HepG2 (cell line): ENCODE measurements around the gene IGFL2. TPM values are rescaled to one million over a fixed set of nuclear protein-coding genes. Genes with fewer than 3 reads are reported as not detected.

Source experiments
- ATAC-seq: fragments of 200-7000 bp; cut with Tn5 transposase; 3 replicates; pipeline ENCODE4 v1.9.1; 2020; ENCODE audit warnings: mild to moderate bottlenecking, moderate library complexity
- BruUV-seq: library from RNA; stranded (reverse); fragments of 400-500 nt; replicated peaks from 2 replicates; lab custom pipeline; 2021; lab: Mats Ljungman, UMichigan
- CTCF ChIA-PET: fragments of 300-600 bp; formaldehyde crosslinking; extraction: SDS; loops from one replicate; lab custom pipeline; 2021; ENCODE audit warnings: low total read pairs, inconsistent platforms, low intra/inter-chr PET ratio; lab: Yijun Ruan, JAX
- POLR2A ChIA-PET: fragments of 350-600 bp; sonication (Branson Sonifier 250); formaldehyde crosslinking; loops from one replicate; lab custom pipeline; 2020; ENCODE audit warnings: antibody characterized with exemption, inconsistent platforms; lab: Yijun Ruan, JAX
- DNase-seq: peaks from one replicate; pipeline ENCODE4 v3.0.0-alpha.2; 2015; ENCODE audit warnings: low spot score
- FAIRE-seq: peaks from 3 replicates; lab custom pipeline; 2011; peaks lifted over from hg19 to GRCh38; lab: Jason Lieb, UNC
- H2AFZ ChIP-seq: one replicate; pipeline ENCODE4 v1.6.1; 2011; ENCODE audit warnings: low read length, inconsistent platforms
- H3K27ac ChIP-seq: fragments of 300-600 bp; 3 replicates; pipeline ENCODE4 v1.8.0; 2011; ENCODE audit warnings: mixed run types, mild to moderate bottlenecking, mixed read lengths, low read length, inconsistent platforms; ENCODE audit not compliant: insufficient read depth; ENCODE audit errors: extremely low read length
- H3K27me3 ChIP-seq, 2 experiments: fragments of 200-600 bp in 1 of 2; 2 replicates in 1 of 2; 3 replicates in 1 of 2; pipeline versions ENCODE4 v1.6.0 to v1.8.0; 2011; ENCODE audit warnings: low read length in 2 of 2, mild to moderate bottlenecking in 2 of 2, moderate library complexity in 2 of 2, inconsistent platforms in 1 of 2; ENCODE audit not compliant: insufficient read depth in 2 of 2, control insufficient read depth in 1 of 2
- H3K36me3 ChIP-seq, 2 experiments: fragments of 200-600 bp in 1 of 2; replicated peaks in 1 of 2; 2 replicates in 1 of 2; 3 replicates in 1 of 2; pipeline versions ENCODE4 v1.5.1 to v1.8.0; 2011; ENCODE audit warnings: low read length in 2 of 2, inconsistent platforms in 1 of 2; ENCODE audit not compliant: insufficient read depth in 2 of 2, control insufficient read depth in 1 of 2
- H3K4me1 ChIP-seq: 2 replicates; pipeline ENCODE4 v1.5.1; 2012; ENCODE audit warnings: low read length, inconsistent platforms; ENCODE audit not compliant: insufficient read depth
- H3K4me2 ChIP-seq: 2 replicates; pipeline ENCODE4 v1.6.0; 2011; ENCODE audit warnings: low read depth, low read length, inconsistent platforms
- H3K4me3 ChIP-seq, 3 experiments: fragments of 200-600 bp in 1 of 3; sonication (generic), shearing (Covaris generic) in 1 of 3; replicated peaks in 1 of 3; 2 replicates each; pipeline ENCODE4 v1.5.1; 2011 to 2016; ENCODE audit warnings: low read length in 3 of 3, inconsistent platforms in 2 of 3, low read depth in 2 of 3, mild to moderate bottlenecking in 2 of 3, control low read depth in 1 of 3, mixed read lengths in 1 of 3; ENCODE audit not compliant: insufficient read depth in 1 of 3
- H3K79me2 ChIP-seq: one replicate; pipeline ENCODE4 v1.6.1; 2011; ENCODE audit warnings: low read length, inconsistent platforms; ENCODE audit not compliant: insufficient read depth
- H3K9ac ChIP-seq: 2 replicates; pipeline ENCODE4 v1.6.0; 2011; ENCODE audit warnings: mild to moderate bottlenecking, low read depth, low read length, inconsistent platforms; ENCODE audit not compliant: insufficient read depth
- H3K9me3 ChIP-seq: 2 replicates; pipeline ENCODE4 v1.5.1; 2012; ENCODE audit warnings: mild to moderate bottlenecking, low read length
- H4K20me1 ChIP-seq: 2 replicates; pipeline ENCODE4 v1.6.0; 2011; ENCODE audit warnings: inconsistent platforms, mild to moderate bottlenecking, low read length, moderate library complexity; ENCODE audit not compliant: insufficient read depth
- ATF3 ChIP-seq: sonication (generic); formaldehyde crosslinking; IDR thresholded peaks from 2 replicates; pipeline ENCODE4 v1.4.0; 2020; ENCODE audit warnings: missing genetic modification reagents
- EP300 ChIP-seq, 3 experiments: sonication (generic) in 1 of 3; formaldehyde crosslinking in 1 of 3; IDR thresholded peaks; 2 replicates each; pipeline versions ENCODE4 v1.5.1 to v1.6.1; 2011 to 2020; ENCODE audit warnings: low read depth in 2 of 3, low read length in 2 of 3, borderline replicate concordance in 1 of 3, improper control_type of control experiment in 1 of 3, mild to moderate bottlenecking in 1 of 3, missing genetic modification reagents in 1 of 3, moderate library complexity in 1 of 3
- FOXP1 ChIP-seq, 2 experiments: fragments of 450-650 bp in 1 of 2; IDR thresholded peaks; 2 replicates each; pipeline ENCODE4 v1.6.1; 2017 to 2018; ENCODE audit warnings: antibody characterized with exemption in 1 of 2
- HIVEP1 ChIP-seq: sonication (generic); formaldehyde crosslinking; IDR thresholded peaks from 2 replicates; pipeline ENCODE4 v1.4.0; 2020; ENCODE audit warnings: mild to moderate bottlenecking, missing genetic modification reagents
- HMG20A ChIP-seq: IDR thresholded peaks from 2 replicates; pipeline ENCODE4 v1.6.1; 2016; ENCODE audit warnings: borderline replicate concordance
- IKZF5 ChIP-seq: IDR thresholded peaks from 2 replicates; pipeline ENCODE4 v1.6.1; 2018; ENCODE audit warnings: missing genetic modification reagents, mild to moderate bottlenecking, missing compliant biosample characterization
- MLX ChIP-seq: IDR thresholded peaks from 2 replicates; pipeline ENCODE4 v1.6.1; 2016
- MZF1 ChIP-seq: sonication (generic); formaldehyde crosslinking; IDR thresholded peaks from 2 replicates; pipeline ENCODE4 v1.8.1; 2023; ENCODE audit warnings: mild to moderate bottlenecking, missing genetic modification reagents, borderline replicate concordance
- NFKBIZ ChIP-seq: IDR thresholded peaks from 2 replicates; pipeline ENCODE4 v1.6.1; 2018; ENCODE audit warnings: missing genetic modification reagents, missing compliant biosample characterization
- PCBP1 ChIP-seq: fragments of 200-400 bp; formaldehyde crosslinking; IDR thresholded peaks from 2 replicates; pipeline ENCODE4 v1.6.1; 2017; ENCODE audit warnings: mild to moderate bottlenecking, low read depth, low read length, borderline replicate concordance
- POGK ChIP-seq: sonication (generic); formaldehyde crosslinking; conservative IDR thresholded peaks from 2 replicates; pipeline ENCODE4 v1.8.0; 2022; ENCODE audit warnings: mild to moderate bottlenecking, moderate library complexity, missing genetic modification reagents
- SALL1 ChIP-seq: sonication (generic); formaldehyde crosslinking; IDR thresholded peaks from 2 replicates; pipeline ENCODE4 v1.8.0; 2022; ENCODE audit warnings: mild to moderate bottlenecking, missing genetic modification reagents
- TIGD3 ChIP-seq: sonication (generic); formaldehyde crosslinking; IDR thresholded peaks from 2 replicates; pipeline ENCODE4 v1.5.1; 2020; ENCODE audit warnings: mild to moderate bottlenecking, missing genetic modification reagents, borderline replicate concordance
- ZNF552 ChIP-seq: sonication (generic); formaldehyde crosslinking; IDR thresholded peaks from 2 replicates; pipeline ENCODE4 v1.9.0; 2022; ENCODE audit warnings: missing genetic modification reagents, mild to moderate bottlenecking, borderline replicate concordance
- ZNF567 ChIP-seq: sonication (generic); formaldehyde crosslinking; IDR thresholded peaks from 2 replicates; pipeline ENCODE4 v1.8.1; 2023; ENCODE audit warnings: mild to moderate bottlenecking, missing genetic modification reagents, borderline replicate concordance
- ZNF788 ChIP-seq: sonication (generic); formaldehyde crosslinking; IDR thresholded peaks from 2 replicates; pipeline ENCODE4 v1.5.0; 2020; ENCODE audit warnings: mild to moderate bottlenecking, missing genetic modification reagents, borderline replicate concordance
- WGBS: methylation state at CpG from one replicate; pipeline ENCODE4 v1.1.6; 2017; ENCODE audit warnings: low lambda C conversion rate; 5-methylcytosine and 5-hydroxymethylcytosine counted together
- in situ Hi-C: cut with HindIII; loops from 2 replicates; pipeline ENCODE4 v1.10.0; 2017; ENCODE audit warnings: low pct_unique_long_range_greater_than_20kb; ENCODE audit not compliant: extremely low pct_ligation_motif_present
- intact Hi-C: fragments of 100-400 bp; cut with micrococcal nuclease; formaldehyde crosslinking; loops from one replicate; pipeline ENCODE4 v1.10.0; 2022; ENCODE audit not compliant: unreplicated experiment
- polyA plus RNA-seq, 8 experiments: library from polyadenylated mRNA; depleted of rRNA in 3 of 8; stranded (reverse) in 7 of 8; unstranded in 1 of 8; fragments of >200 nt; fragmentation: Illumina TruSeq in 4 of 8; extraction: Trizol in 4 of 8; gene quantifications; 2 replicates each; pipeline versions ENCODE4 v1.2.1 to v1.2.3, GENCODE V29; 2011 to 2016; ENCODE audit warnings: low read depth in 4 of 8, missing spikeins in 1 of 8, mixed read lengths in 1 of 8; ENCODE audit not compliant: insufficient read depth in 1 of 8
- total RNA-seq, 5 experiments: library from RNA; depleted of rRNA; stranded (reverse); fragments of >200 nt; fragmentation: Illumina TruSeq; extraction: Trizol; gene quantifications; 2 replicates each; pipeline ENCODE4 v1.2.3, GENCODE V29; 2016; ENCODE audit warnings: low read depth in 1 of 5

IGFL2 gene
- total and polyA plus RNA-seq, 2 of the 13 experiments (the other 11 are each of a cell fraction or from before 2014, with no cell fraction given): not detected

- no peaks in the 10 kb centered on the region for H3K9me3 ChIP-seq
- peaks cover 0 to 27% of the 10 kb centered on the region in 2 experiments; a peak in 4 of 5 replicates for H3K27me3 ChIP-seq
- DNase-seq (peak; percentile 52), ATAC-seq (peak; percentile 22; the same call in 2 of the 3 replicates), FAIRE-seq (no peak)
- H2AFZ ChIP-seq: no peak overlapping the region
- CTCF ChIA-PET: interaction anchor here (1.1 to 2.1 kb wide), 3 partner anchors 107 to 112 kb away, joined by 3 to 9 read pairs (median 4); no protein-coding TSS in a partner anchor
- H3K9ac ChIP-seq: no peak overlapping the region
- H3K4me1 ChIP-seq: peaks cover 44% of the 10 kb centered on the region
- no peak overlapping the region for H3K27ac ChIP-seq
- no peak overlapping the region; a peak in 1 of 6 replicates for H3K4me3 ChIP-seq
- no TSS peak for BruUV-seq
- peak overlapping the region; percentile 59 for H3K4me2 ChIP-seq
- POLR2A ChIA-PET: no interaction called here
- H3K36me3 ChIP-seq: no peaks in the 10 kb centered on the region
- WGBS: 25% methylated on average over 7 of the region's 8 CpGs
- H4K20me1 ChIP-seq: peaks cover 3% of the 10 kb centered on the region; the same call in 1 of the 2 replicates
- intact Hi-C loops (loop anchor here (1.0 to 10.0 kb wide), 2 partner anchors 75 to 108 kb away; no protein-coding TSS in a partner anchor), in situ Hi-C loops (loop anchor here (5.0 kb wide), 2 partner anchors 108 to 168 kb away; partner anchors contain the start of gene PGLYRP1)
- no peaks in the 10 kb centered on the region for H3K79me2 ChIP-seq
- TF ChIP-seq FOXP1 (IDR thresholded peaks at IDR 0.05) (no peak), FOXP1 (CRISPR knock-in tag; IDR thresholded peaks at IDR 0.05) (peak; percentile 22; the same call in 1 of the 2 replicates), HMG20A (CRISPR knock-in tag) (peak; percentile 54; the same call in 1 of the 2 replicates), ZNF552 (CRISPR knock-in tag) (no peak), MLX (peak; percentile 55; the same call in 1 of the 2 replicates), NFKBIZ (no peak), PCBP1 (no peak), SALL1 (peak; percentile 10; the same call in 1 of the 2 replicates), ZNF788 (CRISPR knock-in tag) (no peak), EP300 (IDR thresholded peaks at IDR 0.05; ENCODE audit: low read depth in 2 of 2, low read length in 2 of 2) (peak in 1 of 2 experiments; percentile 45; a peak in 1 of 4 replicates), EP300 (CRISPR knock-in tag; IDR thresholded peaks at IDR 0.05; ENCODE audit: borderline replicate concordance) (0 out of 2 replicates have a peak, but pooled peaks have one; percentile 22), POGK (CRISPR knock-in tag) (no peak), ATF3 (no peak), HIVEP1 (CRISPR knock-in tag) (no peak), MZF1 (no peak), IKZF5 (CRISPR knock-in tag) (peak; percentile 46; the same call in 1 of the 2 replicates), TIGD3 (no peak), ZNF567 (CRISPR knock-in tag) (no peak)
Measured at GRCh38 chr19:46189971-46190888, 42.2 kb downstream of the IGFL2 start.
